Measurements from ENCODE around the gene PLP2.
"Not testable (repeated sequence)": the region's sequence is repeated elsewhere in the genome, so short reads cannot be mapped to it uniquely, and the experiment has no call there.

Gene PLP2

DNA sequence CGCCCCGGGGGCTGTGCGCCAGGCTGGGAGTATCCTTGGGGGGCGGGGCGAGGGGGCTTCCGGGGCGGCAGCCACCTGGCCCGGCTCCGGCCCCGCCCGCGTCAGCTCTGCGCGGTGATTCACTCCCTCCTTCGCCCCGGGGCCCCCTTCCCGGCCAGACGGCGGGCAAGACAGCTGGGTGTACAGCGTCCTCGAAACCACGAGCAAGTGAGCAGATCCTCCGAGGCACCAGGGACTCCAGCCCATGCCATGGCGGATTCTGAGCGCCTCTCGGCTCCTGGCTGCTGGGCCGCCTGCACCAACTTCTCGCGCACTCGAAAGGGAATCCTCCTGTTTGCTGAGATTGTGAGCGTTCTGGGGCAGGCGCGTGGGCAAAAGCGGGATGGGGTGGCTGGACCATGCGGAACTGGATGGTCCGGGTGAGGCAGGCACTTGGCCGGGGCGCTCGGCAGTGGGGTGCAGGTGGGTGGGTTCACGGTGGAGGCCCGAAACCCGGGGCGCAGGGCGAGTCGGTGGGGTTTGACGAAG lies at the start of gene PLP2:
Gene PLP2, plus strand, starts transcription at position 147 of the 528 bp plus-strand sequence. Its CDS starts 103 bp downstream, at position 250.
- DNase-seq, result peak; percentile 66

- DNase-seq, result no peak
These were observed 49.2 kb upstream of the PLP2 start for GRCh38 chrX:49122499-49122898.

GRCh38 chrX:49127742-49128258 lies 43.9 kb upstream of the PLP2 start:
- DNase-seq, result not testable (repeated sequence)

GRCh38 chrX:49129427-49129826 lies 42.3 kb upstream of the PLP2 start:
- DNase-seq, result no peak

- DNase-seq, result not testable (repeated sequence)
These were observed 39.4 kb upstream of the PLP2 start for GRCh38 chrX:49132275-49132674.

GRCh38 chrX:49133759-49134158 lies 37.9 kb upstream of the PLP2 start:
- DNase-seq, result no peak

DNA sequence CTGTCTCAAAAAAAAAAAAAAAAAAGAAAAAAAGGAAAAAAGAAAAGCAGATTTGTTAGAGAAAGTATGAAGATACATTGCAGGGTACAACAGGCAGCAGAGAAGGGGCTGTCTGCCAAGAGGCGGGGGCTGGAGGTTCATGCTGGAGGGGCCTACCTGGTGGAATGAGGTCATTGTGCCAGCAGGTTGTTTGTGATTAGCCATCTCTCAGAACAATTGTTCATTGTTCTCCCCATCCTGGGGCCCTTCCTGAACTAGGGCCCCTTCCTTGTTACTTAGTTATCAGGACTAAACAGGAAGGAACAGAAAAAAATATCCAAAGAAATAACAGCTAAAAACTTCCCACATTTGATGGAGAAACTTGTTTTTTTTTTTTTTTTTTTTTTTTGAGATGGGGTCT lies 34.2 kb upstream of the PLP2 start:
- DNase-seq, result no peak

DNA sequence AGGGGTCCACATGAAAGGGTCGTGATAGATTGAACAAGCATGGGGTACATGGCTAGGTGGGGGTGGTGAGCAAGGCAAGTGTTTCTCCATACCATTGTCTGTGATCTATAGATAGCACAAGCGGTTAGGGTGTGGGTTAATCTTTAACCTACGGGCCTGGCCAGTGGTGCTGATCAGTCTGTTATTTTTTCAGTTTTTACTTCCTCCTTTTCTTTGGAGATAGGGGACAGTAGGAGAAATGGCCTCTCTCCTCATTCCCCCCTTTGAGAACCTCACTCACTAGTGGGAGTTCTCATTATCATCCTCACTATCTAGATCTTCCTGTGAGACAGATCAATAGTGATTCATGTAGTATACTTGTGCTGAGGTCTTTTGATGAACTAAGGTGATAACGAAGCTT lies 32.0 kb upstream of the PLP2 start:
- no peak for DNase-seq

- not testable (repeated sequence) for DNase-seq
These were observed 29.4 kb upstream of the PLP2 start for GRCh38 chrX:49142264-49142663.

DNA sequence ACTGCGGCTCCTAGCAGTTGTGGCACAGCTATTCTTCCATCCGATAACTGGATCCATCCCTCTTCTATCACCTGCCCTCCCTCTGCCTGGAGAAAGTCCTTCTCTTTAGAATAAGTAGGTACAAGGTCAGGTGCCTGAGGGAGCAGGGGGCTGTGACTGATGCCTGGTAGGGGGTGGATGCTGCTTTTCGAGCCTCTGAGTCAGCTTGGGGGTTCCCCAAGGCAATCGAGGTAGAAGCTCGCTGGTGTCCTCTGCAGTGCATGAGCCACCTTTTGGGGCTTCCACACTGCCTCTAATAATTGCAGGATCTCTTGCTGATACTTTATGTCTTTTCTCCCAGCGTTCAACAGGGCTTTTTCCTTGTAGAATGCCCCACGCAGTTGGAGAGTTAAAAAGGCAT lies 28.5 kb upstream of the PLP2 start:
- DNase-seq, result not testable (repeated sequence)

DNA sequence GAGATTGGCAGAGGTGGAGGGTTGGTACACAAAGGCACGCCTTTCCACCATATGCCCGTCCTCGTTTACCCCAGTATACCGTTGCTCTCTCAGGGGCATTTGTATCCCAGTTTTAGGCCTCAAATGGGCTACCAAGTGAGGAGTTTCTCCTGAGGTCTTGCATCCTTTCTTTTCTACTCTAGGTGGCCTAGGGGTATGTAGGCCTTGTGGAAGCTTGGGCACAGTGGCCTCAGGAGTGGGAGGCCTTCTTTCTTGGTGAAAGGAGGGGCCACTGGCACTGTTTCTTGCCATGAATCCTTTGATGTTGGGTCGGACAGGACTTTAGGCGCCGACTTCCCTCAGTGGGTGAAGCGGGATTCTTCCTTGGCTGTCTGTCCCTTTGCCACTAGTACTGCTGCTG lies 24.4 kb upstream of the PLP2 start:
- DNase-seq, result no peak

- DNase-seq, result no peak
These were observed 23.8 kb upstream of the PLP2 start for GRCh38 chrX:49147936-49148335.

GRCh38 chrX:49148390-49149100 lies 23.2 kb upstream of the PLP2 start:
- not testable (repeated sequence) for DNase-seq

DNA sequence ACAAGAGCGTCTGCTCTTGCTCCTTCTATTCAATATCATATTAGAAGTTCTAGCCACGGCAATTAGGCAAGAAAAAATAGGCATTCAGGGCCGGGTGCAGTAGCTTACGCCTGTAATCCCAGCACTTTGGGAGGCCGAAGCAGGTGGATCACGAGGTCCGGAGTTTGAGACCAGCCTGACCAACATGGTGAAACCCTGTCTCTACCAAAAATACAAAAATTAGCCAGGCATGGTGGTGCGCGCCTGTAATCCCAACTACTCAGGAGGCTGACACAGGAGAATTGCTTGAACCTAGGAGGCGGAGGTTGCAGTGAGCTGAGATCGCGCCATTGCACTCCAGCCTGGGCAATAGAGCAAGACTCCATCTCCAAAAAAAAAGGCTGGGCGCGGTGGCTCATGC lies 22.4 kb upstream of the PLP2 start:
- not testable (repeated sequence) for DNase-seq

DNA sequence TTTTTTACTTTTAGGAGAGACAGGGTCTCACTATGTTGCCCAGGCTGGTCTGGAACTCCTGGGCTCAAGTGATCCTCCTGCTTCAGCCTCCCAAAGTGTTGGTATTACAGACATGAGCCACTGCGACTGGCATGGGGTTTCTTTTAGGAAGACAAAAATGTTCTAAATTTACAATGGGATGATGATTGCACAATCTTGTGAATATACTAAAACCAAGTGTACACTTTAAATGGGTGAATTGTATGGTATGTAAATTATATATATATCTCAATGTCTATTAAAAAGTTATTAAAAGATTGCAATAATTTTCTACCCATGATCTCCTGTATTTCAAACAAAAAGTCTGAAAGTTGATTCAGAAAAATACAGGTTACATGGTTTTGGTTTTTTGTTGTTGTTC lies 18.2 kb upstream of the PLP2 start:
- no peak for DNase-seq

DNA sequence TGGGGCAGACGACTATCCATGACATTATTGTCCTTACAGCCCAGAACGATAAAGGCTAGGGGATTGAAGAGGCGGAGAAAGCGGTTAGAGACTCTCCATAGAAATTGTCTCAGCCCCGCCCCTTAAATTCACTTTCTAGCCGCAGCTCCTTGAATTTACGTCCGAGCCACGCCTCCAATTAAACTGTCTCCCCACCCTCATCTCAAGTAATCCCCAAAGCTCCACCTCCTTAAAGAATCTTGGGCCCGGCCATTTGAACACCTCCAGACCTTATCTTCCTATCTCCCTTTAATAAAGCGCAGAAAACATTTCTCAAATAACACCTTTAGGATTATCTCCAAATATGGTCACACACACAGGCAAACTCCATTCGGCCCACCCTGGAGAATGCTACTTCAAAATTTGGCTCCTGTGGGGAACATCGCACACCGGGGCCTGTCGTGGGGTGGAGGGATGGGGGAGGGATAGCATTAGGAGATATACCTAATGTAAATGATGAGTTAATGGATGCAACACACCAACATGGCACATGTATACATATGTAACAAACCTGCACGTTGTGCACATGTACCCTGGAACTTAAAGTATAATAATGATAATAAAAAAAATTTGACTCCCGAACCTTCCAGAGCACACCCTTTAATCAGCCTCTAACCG lies 16.3 kb upstream of the PLP2 start:
- peak; percentile 71 for DNase-seq

DNA sequence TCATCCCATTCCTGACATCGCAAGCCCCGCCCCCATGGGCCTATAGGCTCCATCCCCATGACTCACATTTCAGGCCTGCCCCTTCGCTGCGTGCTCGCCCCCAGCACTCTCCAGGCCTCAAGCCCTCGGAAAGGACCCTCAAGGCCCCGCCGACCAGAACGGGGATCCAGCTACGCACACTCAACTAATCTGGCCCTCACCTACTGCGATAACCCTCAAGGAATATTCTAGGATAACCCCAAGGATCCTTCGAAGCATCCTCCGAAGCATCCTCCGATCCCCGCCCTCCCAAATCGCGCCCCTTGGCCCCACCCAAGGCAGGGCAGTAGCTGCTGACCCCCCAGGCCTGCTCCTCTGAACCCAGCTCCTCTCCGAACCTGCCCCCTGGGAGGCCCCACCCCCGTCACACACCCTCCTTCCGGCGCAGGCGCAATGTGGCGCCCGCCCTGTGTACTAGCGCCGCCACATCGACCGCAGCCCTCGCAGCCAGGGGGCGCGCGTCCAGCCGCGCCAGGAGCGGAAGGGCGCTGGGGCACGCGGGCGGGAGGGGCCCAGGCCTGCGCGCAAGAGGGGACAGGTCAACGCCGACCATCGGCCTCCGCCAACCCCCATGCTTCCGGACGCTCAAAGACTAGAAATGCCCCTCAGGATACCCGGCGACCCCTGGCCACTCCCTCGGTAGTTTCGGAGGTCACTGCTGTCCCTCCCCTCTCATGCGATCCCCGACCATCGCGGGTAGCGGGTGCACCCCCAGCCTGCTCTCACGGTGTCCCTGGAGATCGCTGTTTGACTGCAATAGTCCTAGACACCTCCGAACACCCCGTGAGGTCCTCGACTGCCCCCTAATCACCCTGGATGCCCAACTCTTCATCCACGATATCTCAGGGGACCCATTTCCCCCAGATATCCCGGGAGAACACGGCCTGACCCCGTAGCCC lies 15.5 kb upstream of the PLP2 start:
- DNase-seq, result peak; percentile 88

DNA sequence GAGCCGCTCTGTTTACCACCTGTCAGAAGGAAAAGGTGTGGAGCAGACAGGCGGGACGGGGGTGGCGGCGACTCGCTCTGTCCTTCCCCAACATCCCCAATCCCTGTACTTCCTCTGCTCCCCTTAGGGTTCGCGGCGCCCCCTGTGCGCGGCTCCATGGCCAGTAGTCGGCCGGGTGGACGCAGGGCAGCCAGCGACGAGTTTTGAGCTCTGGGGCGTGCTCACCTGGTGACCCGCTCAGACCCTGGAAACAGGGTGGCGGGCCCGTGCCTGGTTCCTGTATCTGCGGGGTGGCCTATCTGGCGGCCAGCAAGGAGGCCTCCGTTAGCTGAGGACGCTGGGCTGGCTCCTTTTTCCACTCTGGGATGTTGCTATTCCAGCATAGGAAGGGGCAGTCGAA lies 14.5 kb upstream of the PLP2 start:
- no peak for DNase-seq

GRCh38 chrX:49160908-49161307 lies 10.8 kb upstream of the PLP2 start:
- no peak for DNase-seq

DNA sequence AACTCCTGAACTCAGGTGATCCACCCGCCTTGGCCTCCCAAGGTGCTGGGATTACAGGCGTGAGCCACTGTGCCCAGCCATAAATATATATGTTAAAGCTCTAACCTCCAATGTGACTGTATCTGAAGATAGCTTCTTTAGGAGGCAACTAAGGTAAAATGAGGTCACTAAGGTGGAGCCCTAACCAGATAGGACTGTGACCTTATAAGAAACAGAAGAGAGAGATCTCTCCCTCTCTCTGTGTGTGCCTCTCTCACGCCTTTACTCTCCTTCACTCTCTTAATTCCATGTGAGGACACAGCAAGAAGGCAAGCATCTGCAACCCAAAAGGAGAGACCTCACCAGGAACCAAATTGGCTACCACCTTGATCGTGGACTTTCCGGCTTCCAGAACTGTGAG lies 10.1 kb upstream of the PLP2 start:
- DNase-seq, result no peak

GRCh38 chrX:49162620-49163019 lies 9.1 kb upstream of the PLP2 start, which contains the start of gene MAGIX:
Gene MAGIX (plus strand): TSS chrX:49162758. CDS start chrX:49162890, 132 bp downstream.
- DNase-seq, result no peak

DNA sequence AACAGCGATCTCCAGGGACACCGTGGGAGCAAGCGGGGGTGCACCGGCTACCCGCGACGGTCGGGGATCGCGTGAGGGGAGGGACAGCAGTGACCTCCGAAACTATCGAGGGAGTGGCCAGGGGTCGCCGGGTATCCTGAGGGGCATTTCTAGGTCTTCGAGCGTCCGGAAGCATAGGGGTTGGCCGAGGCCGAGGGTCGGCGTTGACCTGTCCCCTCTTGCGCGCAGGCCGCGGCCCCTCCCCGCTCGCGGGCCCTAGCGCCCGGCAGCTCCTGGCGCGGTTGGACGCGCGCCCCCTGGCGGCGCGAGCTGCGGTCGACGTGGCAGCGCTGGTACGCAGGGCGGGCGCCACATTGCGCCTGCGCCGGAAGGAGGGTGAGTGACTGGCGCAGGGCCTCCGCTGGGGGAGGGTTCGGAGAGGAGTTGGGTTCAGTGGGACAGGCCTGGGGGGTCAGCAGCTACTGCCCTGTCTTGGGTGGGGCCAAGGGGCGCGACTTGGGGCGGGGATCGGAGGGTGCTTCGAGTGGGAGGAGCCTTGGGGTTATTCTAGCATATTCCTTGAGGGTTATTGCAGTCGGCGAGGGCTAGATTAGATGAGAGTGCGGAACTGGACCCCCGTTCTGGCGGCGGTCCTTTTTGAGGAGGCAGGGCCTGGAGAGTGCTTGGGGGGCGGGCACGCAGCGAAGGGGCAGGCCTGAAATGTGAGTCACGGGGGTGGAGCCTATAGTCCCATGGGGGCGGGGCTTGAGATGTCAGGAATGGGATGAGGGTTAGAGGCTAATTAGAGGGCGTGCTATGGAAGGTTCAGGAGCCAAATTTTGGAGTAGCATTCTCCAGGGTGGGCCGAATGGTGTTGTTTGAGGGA lies 7.9 kb upstream of the PLP2 start:
- peak; percentile 79 for DNase-seq

Measured in EL (cell line).